Heart left ventricle (tissue), 16 donors: Measurements from ENCODE around the gene DNAH1. TPM values are rescaled to one million over a fixed set of nuclear protein-coding genes. Genes with fewer than 3 reads are reported as not detected.

Source experiments
- ATAC-seq, 4 donors: fragments of 200-7000 bp; cut with Tn5 transposase; one replicate each; pipeline ENCODE4 v1.9.1; 2020 to 2022; ENCODE audit warnings: moderate library complexity in 4 of 4, mild to moderate bottlenecking in 3 of 4, moderate number of reproducible peaks in 1 of 4
- DNase-seq, 5 donors: peaks; one replicate each; pipeline ENCODE4 v3.0.0-alpha.2; 2020
- H3K27ac ChIP-seq, 12 donors: fragments of 200-600 bp; sonication (generic) in 4 of 12; one replicate each; pipeline versions ENCODE4 v1.5.0 to v1.8.0; 2016 to 2022; ENCODE audit warnings: mild to moderate bottlenecking in 2 of 12
- H3K27me3 ChIP-seq, 9 donors: fragments of 200-600 bp; sonication (generic) in 2 of 9; one replicate each; pipeline versions ENCODE4 v1.5.1 to v1.8.0; 2016 to 2022; ENCODE audit warnings: mild to moderate bottlenecking in 3 of 9
- H3K36me3 ChIP-seq, 9 donors: fragments of 200-600 bp; sonication (generic) in 2 of 9; one replicate each; pipeline versions ENCODE4 v1.5.0 to v1.8.0; 2018 to 2022; ENCODE audit warnings: mild to moderate bottlenecking in 2 of 9
- H3K4me1 ChIP-seq, 12 donors: fragments of 200-600 bp; sonication (generic) in 4 of 12; one replicate each; pipeline versions ENCODE4 v1.5.0 to v1.8.0; 2016 to 2022; ENCODE audit warnings: mild to moderate bottlenecking in 3 of 12
- H3K4me3 ChIP-seq, 12 donors: fragments of 200-600 bp; sonication (generic) in 4 of 12; one replicate each; pipeline versions ENCODE4 v1.5.0 to v1.8.0; 2017 to 2022; ENCODE audit warnings: mild to moderate bottlenecking in 9 of 12, moderate library complexity in 4 of 12
- H3K9me3 ChIP-seq, 12 donors: fragments of 200-600 bp; sonication (generic) in 4 of 12; one replicate each; pipeline versions ENCODE4 v1.5.0 to v1.8.0; 2016 to 2022; ENCODE audit warnings: mild to moderate bottlenecking in 1 of 12
- CTCF ChIP-seq, 12 donors: fragments of 200-600 bp; sonication (generic) in 4 of 12; IDR thresholded peaks; one replicate each; pipeline versions ENCODE4 v1.5.0 to v1.8.0; 2018 to 2022; ENCODE audit warnings: antibody characterized with exemption in 12 of 12, mild to moderate bottlenecking in 5 of 12
- POLR2A ChIP-seq, 2 donors: fragments of 450-650 bp; IDR thresholded peaks; one replicate each; pipeline ENCODE4 v1.6.1; 2017; ENCODE audit warnings: antibody characterized with exemption in 2 of 2, mild to moderate bottlenecking in 2 of 2, moderate library complexity in 2 of 2
- WGBS, 4 donors: extraction: QIAGEN DNeasy Blood & Tissue Kit in 2 of 4; methylation state at CpG; one replicate each; pipeline versions ENCODE4 v1.1.5 to v1.1.7; 2013 to 2018; 5-methylcytosine and 5-hydroxymethylcytosine counted together
- intact Hi-C, 10 donors: fragments of 100-400 bp; cut with DNase I; formaldehyde crosslinking; loops; one replicate each; pipeline versions ENCODE4 v1.11.1 to v1.14.2; 2022
- polyA plus RNA-seq, 2 donors: library from polyadenylated mRNA; stranded (reverse); fragments of 200-250 nt; gene quantifications; one replicate each; pipeline ENCODE4 v1.2.3, GENCODE V29; 2013
- total RNA-seq, 9 donors: library from RNA; depleted of rRNA in 2 of 9; stranded (reverse); fragments of >200 nt in 2 of 9; fragmentation: NEBNext Ultra II Directional in 3 of 9; extraction: Animal tissue kit (Norgen Biotek cat#: 25700) in 3 of 9; gene quantifications; one replicate each; pipeline versions ENCODE4 v1.1.0 to v1.2.4, GENCODE V29; 2016 to 2023
- donor health status: ischemic (EF 13 %, LVEDD 7.1; RV severe dilation, severe dysfunction).
- donor health status: healthy with polysubstance abuse.
- donor health status: DM: no; HTN: yes; CAD: no.
- donor health status: DM: no; HTN: no; CAD: no.
- donor health status: ischemic (EF 25% LVEDD 6.9; RV normal size, moderate dysfunction).
- donor health status: ischemic (EF 25% LVEDD 5.7; RV mildly dilated, moderate dysfunction).
- donor health status: healthy.
- donor health status: DM: yes; HTN: yes; CAD: no.
- donor health status: ischemic (EF 35%, LVEDD 5.7; RV mildly dilated, moderate dysfunction).
- donor health status: nonischemic (EF 11% LVEDD 7.7; RV severe dilation, severe dysfunction).
- donor health status: DM: yes; HTN: yes; CAD: no.
- donor health status: PGD.
- donor health status: ischemic (EF 29% LVEDD 5.4; RV normal size, mild dysfunction).
- donor health status: nonischemic (EF 23%, LVEDD 6.1; RV moderate dilation, normal function).

Gene DNAH1
- total and polyA plus RNA-seq, 11 donors, result 0.95 to 6.6 (median 2.8) TPM

GRCh38 chr3:52346623-52347530 lies 30.8 kb downstream of the DNAH1 start:
- no peaks in the 10 kb centered on the region for H3K9me3 ChIP-seq
- peak overlapping the region in 8 of 12 donors; percentile 4 to 71 (median 40) for H3K27ac ChIP-seq
- H3K27me3 ChIP-seq, result no peaks in the 10 kb centered on the region
- TF ChIP-seq CTCF (IDR thresholded peaks at IDR 0.05) (no peak), POLR2A (IDR thresholded peaks at IDR 0.05) (no peak)
- DNase-seq, result peak in 4 of 5 donors; percentile 41 to 67 (median 56)
- H3K36me3 ChIP-seq, result peaks cover 0 to 42% (median 9%) of the 10 kb centered on the region in 9 donors
- peaks cover 0 to 23% (median 6%) of the 10 kb centered on the region in 12 donors for H3K4me1 ChIP-seq
- intact Hi-C loops, result loop anchor here in 1 of 10 donors (10.0 kb wide), 1 partner anchor 342 kb away; no protein-coding TSS in a partner anchor
- ATAC-seq, result peak; percentile 79 to 88 (median 85)
- 86 to 89% (median 87%) methylated on average over 16 of the region's 16 CpGs for WGBS, 4 donors
- no peak overlapping the region for H3K4me3 ChIP-seq

- DNase-seq, result no peak
- Histone ChIP-seq H3K4me3 (no peak overlapping the region), H3K9me3 (no peaks in the 10 kb centered on the region), H3K27ac (peak overlapping the region in 1 of 12 donors; percentile 31), H3K27me3 (no peaks in the 10 kb centered on the region), H3K36me3 (peaks cover 0 to 46% (median 9%) of the 10 kb centered on the region in 9 donors), H3K4me1 (peaks cover 0 to 23% (median 6%) of the 10 kb centered on the region in 12 donors)
- TF ChIP-seq CTCF (IDR thresholded peaks at IDR 0.05), result no peak
- TF ChIP-seq POLR2A (IDR thresholded peaks at IDR 0.05), result no peak
- WGBS, 4 donors, result 92 to 95% (median 94%) methylated on average over 9 to 13 of the region's 13 CpGs
- ATAC-seq, result no peak
- intact Hi-C loops, result loop anchor here in 1 of 10 donors (10.0 kb wide), 1 partner anchor 343 kb away; no protein-coding TSS in a partner anchor
Observed at GRCh38 chr3:52347716-52348635, 31.9 kb downstream of the DNAH1 start.

- Histone ChIP-seq H3K4me3 (no peak overlapping the region), H3K4me1 (peaks cover 0 to 23% (median 6%) of the 10 kb centered on the region in 12 donors), H3K9me3 (no peaks in the 10 kb centered on the region), H3K27ac (no peak overlapping the region), H3K36me3 (peaks cover 0 to 57% (median 16%) of the 10 kb centered on the region in 9 donors), H3K27me3 (no peaks in the 10 kb centered on the region)
- intact Hi-C loops, result loop anchor here in 1 of 10 donors (10.0 kb wide), 1 partner anchor 344 kb away; no protein-coding TSS in a partner anchor
- DNase-seq (peak in 2 of 5 donors; percentile 5 to 22), ATAC-seq (no peak)
- 89 to 97% (median 94%) methylated on average over 10 to 11 of the region's 11 CpGs for WGBS, 4 donors
- TF ChIP-seq CTCF (IDR thresholded peaks at IDR 0.05), result no peak
- TF ChIP-seq POLR2A (IDR thresholded peaks at IDR 0.05), result no peak
Observed at GRCh38 chr3:52349131-52349530, 33.0 kb downstream of the DNAH1 start.
